Nephron (organoid): ENCODE measurements around the gene UGDH.

Experiments
- H3K27ac Mint-ChIP-seq, 3 experiments: 2 replicates each; pipeline ENCODE4 v1.8.0; 2020; ENCODE audit warnings: mixed read lengths in 3 of 3, mild to moderate bottlenecking in 2 of 3, moderate library complexity in 1 of 3
- H3K27me3 Mint-ChIP-seq: 2 replicates; pipeline ENCODE4 v1.8.0; 2021; ENCODE audit warnings: low read depth, mild to moderate bottlenecking, moderate library complexity, mixed read lengths
- H3K36me3 Mint-ChIP-seq: 2 replicates; pipeline ENCODE4 v1.8.0; 2020; ENCODE audit warnings: low read depth, mixed read lengths
- H3K4me1 Mint-ChIP-seq: 2 replicates; pipeline ENCODE4 v1.8.0; 2020; ENCODE audit warnings: mixed read lengths
- H3K4me3 Mint-ChIP-seq, 3 experiments: 2 replicates each; pipeline ENCODE4 v1.8.0; 2020; ENCODE audit warnings: mild to moderate bottlenecking in 3 of 3, mixed read lengths in 3 of 3, moderate library complexity in 2 of 3
- H3K9me3 Mint-ChIP-seq: 2 replicates; pipeline ENCODE4 v1.8.0; 2020; ENCODE audit warnings: mixed read lengths
- CTCF ChIP-seq, 3 experiments: fragments of 200-600 bp; sonication (generic); IDR thresholded peaks; one replicate each; pipeline ENCODE4 v1.5.0; 2021; ENCODE audit warnings: antibody characterized with exemption in 3 of 3; ENCODE audit not compliant: unreplicated experiment in 3 of 3

Gene UGDH

GRCh38 chr4:39527296-39528060 lies at the start of gene UGDH:
Gene UGDH, minus strand, starts transcription at chr4:39527439. Its CDS starts 5,927 bp downstream, at chr4:39521512.
- no peak for TF ChIP-seq CTCF (IDR thresholded peaks at IDR 0.05; ENCODE audit: unreplicated experiment in 3 of 3)
- Mint-ChIP-seq H3K9me3 (peaks cover 27% of the 10 kb centered on the region), H3K4me1 (peaks cover 30% of the 10 kb centered on the region), H3K27ac (peak within 1 kb of the TSS; percentile 96 to 99 (median 97)), H3K36me3 (peaks cover 35% of the 10 kb centered on the region), H3K4me3 (peak within 1 kb of the TSS; percentile 99 to 100 (median 100)), H3K27me3 (no peaks in the 10 kb centered on the region)

DNA sequence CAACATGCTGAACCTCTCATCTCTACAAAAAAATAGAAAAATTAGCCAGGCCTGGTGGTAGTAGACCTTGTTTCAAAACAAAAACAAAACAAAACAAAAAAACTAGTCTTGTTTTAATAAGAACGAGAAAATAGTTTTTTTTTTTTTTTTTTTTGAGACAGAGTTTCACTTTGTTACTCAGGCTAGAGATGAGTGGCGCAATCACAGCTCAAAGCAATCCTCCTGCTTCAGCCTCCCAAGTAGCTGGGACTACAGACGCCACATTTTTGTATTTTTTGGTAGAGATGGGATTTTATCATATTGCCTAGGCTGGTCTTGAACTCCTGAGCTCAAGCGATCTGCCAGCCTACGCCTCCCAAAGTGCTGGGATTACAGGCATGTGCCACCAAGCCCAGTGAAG lies 47.7 kb upstream of the UGDH start:
- Mint-ChIP-seq H3K27ac (no peak overlapping the region), H3K4me1 (no peaks in the 10 kb centered on the region), H3K27me3 (no peaks in the 10 kb centered on the region), H3K9me3 (no peaks in the 10 kb centered on the region), H3K36me3 (peaks cover 7% of the 10 kb centered on the region), H3K4me3 (no peak overlapping the region)
- no peak for TF ChIP-seq CTCF (IDR thresholded peaks at IDR 0.05; ENCODE audit: unreplicated experiment in 3 of 3)

- Mint-ChIP-seq H3K9me3 (no peaks in the 10 kb centered on the region), H3K27ac (no peak overlapping the region), H3K4me3 (no peak overlapping the region), H3K4me1 (no peaks in the 10 kb centered on the region), H3K27me3 (no peaks in the 10 kb centered on the region), H3K36me3 (peaks cover 3% of the 10 kb centered on the region)
- no peak for TF ChIP-seq CTCF (IDR thresholded peaks at IDR 0.05; ENCODE audit: unreplicated experiment in 3 of 3)
These were observed 44.3 kb upstream of the UGDH start for GRCh38 chr4:39571504-39571903.

GRCh38 chr4:39571054-39571453 lies 43.8 kb upstream of the UGDH start:
- Mint-ChIP-seq H3K9me3 (peaks cover 3% of the 10 kb centered on the region), H3K4me3 (no peak overlapping the region), H3K4me1 (no peaks in the 10 kb centered on the region), H3K27ac (no peak overlapping the region), H3K36me3 (peaks cover 7% of the 10 kb centered on the region), H3K27me3 (no peaks in the 10 kb centered on the region)
- no peak for TF ChIP-seq CTCF (IDR thresholded peaks at IDR 0.05; ENCODE audit: unreplicated experiment in 3 of 3)

DNA sequence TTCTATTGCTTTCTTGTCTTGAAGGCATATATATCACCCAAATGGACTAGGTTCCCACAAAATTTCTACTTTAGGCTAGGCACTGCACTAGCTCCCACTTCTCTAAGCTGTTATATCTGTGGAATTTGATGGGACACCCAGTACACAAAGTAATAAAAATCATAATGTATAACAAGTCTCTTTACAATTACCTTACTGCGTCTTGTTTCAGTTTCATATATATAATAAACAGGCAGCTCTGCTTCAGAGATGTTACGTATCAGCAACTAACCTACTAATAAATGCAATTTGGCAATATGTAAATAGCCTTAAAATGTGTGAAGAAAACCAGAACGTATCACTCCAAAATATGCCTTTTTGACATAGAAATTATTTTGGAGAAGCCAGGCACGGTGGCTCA lies 42.0 kb upstream of the UGDH start:
- Mint-ChIP-seq H3K9me3 (peaks cover 7% of the 10 kb centered on the region), H3K4me3 (no peak overlapping the region), H3K36me3 (peaks cover 22% of the 10 kb centered on the region), H3K4me1 (no peaks in the 10 kb centered on the region), H3K27ac (peak overlapping the region in 2 of 3 experiments; percentile 33 to 53), H3K27me3 (peaks cover 4% of the 10 kb centered on the region)
- no peak for TF ChIP-seq CTCF (IDR thresholded peaks at IDR 0.05; ENCODE audit: unreplicated experiment in 3 of 3)

DNA sequence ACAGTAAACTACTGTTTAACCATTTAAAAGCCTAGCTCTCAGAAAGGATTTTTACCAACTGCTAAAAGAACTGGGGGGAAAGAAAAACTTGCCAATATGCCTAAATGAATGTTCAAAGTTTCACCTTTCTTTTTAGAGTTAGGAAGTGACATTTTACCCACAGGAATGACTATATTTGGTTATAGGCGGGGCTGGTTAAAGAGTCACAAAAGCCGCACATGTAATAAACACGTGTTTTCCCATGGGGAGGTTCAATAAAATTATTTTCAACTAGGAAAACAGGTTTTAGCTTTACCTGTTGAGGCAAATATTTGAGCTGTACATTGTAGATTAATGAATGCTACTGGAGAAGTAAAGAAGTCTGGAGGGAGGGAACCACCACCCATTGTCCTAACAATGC lies 41.6 kb upstream of the UGDH start:
- H3K27ac Mint-ChIP-seq, result peak overlapping the region; percentile 33 to 53 (median 37)
- H3K36me3 Mint-ChIP-seq, result peaks cover 22% of the 10 kb centered on the region
- H3K27me3 Mint-ChIP-seq, result peaks cover 4% of the 10 kb centered on the region
- H3K9me3 Mint-ChIP-seq, result peaks cover 7% of the 10 kb centered on the region
- no peak for TF ChIP-seq CTCF (IDR thresholded peaks at IDR 0.05; ENCODE audit: unreplicated experiment in 3 of 3)
- no peak overlapping the region for H3K4me3 Mint-ChIP-seq
- H3K4me1 Mint-ChIP-seq, result no peaks in the 10 kb centered on the region
